ENCODE data around the gene SPIN2B. TPM values are rescaled to one million over a fixed set of nuclear protein-coding genes. Genes with fewer than 3 reads are reported as not detected.

SPIN2B gene
- total RNA-seq, 4 donors from 2014 or later, result 5.5 to 18.1 (median 10.7) TPM

DNA sequence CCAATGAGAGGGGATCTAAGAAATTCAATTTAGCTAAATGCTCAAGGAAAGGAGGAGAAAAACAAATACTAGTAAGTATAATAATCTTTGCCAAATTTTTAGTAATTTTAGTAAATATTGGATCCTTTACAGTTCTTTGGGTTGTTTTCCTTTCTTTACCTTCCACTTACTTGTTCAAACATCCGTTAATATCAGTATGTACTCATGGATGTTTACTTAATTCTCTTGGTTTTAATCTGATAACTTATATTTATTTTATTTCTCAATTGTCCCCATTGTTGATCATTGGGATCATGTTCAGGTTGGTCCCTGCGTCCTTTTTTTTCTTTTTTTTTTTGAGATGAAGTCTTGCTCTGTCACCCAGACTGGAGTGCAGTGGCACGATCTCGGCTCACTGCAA lies 46.9 kb downstream of the SPIN2B start:
- H3K27ac ChIP-seq, result no peak overlapping the region
- no peaks in the 10 kb centered on the region for H3K36me3 ChIP-seq
- no peak overlapping the region for H3K4me3 ChIP-seq
- 79 to 94% methylated on average over 4 of the region's 4 CpGs for WGBS, 2 donors
- DNase-seq (ENCODE audit: low spot score in 2 of 2), result no peak
- TF ChIP-seq CTCF (IDR thresholded peaks at IDR 0.05) (no peak), EP300 (IDR thresholded peaks at IDR 0.05) (no peak), POLR2A (IDR thresholded peaks at IDR 0.05) (no peak)
- no peaks in the 10 kb centered on the region for H3K4me1 ChIP-seq
- no peaks in the 10 kb centered on the region for H3K9me3 ChIP-seq
- H3K27me3 ChIP-seq, result peaks cover 0 to 16% of the 10 kb centered on the region in 2 donors

- 71 to 75% methylated on average over 28 to 32 of the region's 32 CpGs for WGBS, 2 donors
- Histone ChIP-seq H3K4me3 (no peak overlapping the region), H3K27me3 (peaks cover 0 to 16% of the 10 kb centered on the region in 2 donors), H3K4me1 (no peaks in the 10 kb centered on the region), H3K36me3 (no peaks in the 10 kb centered on the region), H3K9me3 (no peaks in the 10 kb centered on the region), H3K27ac (no peak overlapping the region)
- DNase-seq (ENCODE audit: low spot score in 2 of 2), result no peak
- TF ChIP-seq POLR2A (IDR thresholded peaks at IDR 0.05), result no peak
- no peak for TF ChIP-seq EP300 (IDR thresholded peaks at IDR 0.05)
- TF ChIP-seq CTCF (IDR thresholded peaks at IDR 0.05), result no peak
Observed at GRCh38 chrX:57070185-57070984, 51.0 kb downstream of the SPIN2B start.

Other genes starting within 250 kb of the SPIN2B start
- 10 to 100 TPM; 12.7 to 20.1 (median 16.4) TPM for gene SPIN3, start 126.0 kb downstream of the SPIN2B start, total RNA-seq
- gene SPIN2A, start 15.8 kb upstream of the SPIN2B start, total RNA-seq, result 1 to 10 TPM in 3 of 4 donors, not detected in 1; 1.5 to 2.0 (median 1.7) TPM
- under 1 TPM in 3 of 4 donors, not detected in 1; 0.22 to 0.90 (median 0.59) TPM for gene FAAH2, start 165.2 kb upstream of the SPIN2B start, total RNA-seq

All from tibial nerve (tissue), 4 donors.